ENCODE results near the gene LHFPL5. TPM values are rescaled to one million over a fixed set of nuclear protein-coding genes. Genes with fewer than 3 reads are reported as not detected.

LHFPL5 gene
- total RNA-seq, 1 experiment from 2014 or later = not detected

DNA sequence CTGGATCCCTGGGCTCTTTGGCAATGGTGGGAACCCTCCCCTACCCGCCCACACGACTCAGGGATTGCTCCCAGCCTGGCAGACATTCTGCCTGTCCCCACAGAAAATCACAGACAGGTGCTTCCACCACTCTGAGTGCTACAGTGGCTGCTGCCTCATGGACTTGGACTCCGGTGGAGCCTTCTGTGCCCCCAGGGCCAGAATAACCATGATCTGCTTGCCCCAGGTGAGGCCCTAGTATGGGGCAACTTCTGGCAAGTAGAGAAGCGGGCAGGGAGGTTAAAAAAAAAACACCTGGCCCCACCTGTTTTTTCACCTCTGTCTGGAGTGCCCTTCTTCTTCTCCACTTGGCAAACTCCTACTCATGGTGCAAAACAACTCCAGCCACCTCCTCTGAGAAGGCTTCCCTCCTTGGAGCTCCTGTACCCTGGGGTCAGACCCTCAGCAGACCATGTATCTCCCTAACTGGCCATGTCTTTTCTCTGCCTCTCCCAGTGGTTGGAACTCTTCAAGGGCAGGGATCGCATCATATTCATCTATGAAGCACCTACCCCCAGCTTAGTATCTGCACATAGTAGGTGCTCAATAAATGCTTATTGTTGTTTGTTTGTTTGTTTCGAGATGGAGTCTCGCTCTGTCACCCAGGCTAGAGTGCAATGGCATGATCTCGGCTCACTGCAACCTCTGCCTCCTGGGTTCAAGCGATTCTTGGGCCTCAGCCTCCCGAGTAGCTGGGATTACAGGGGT lies 27.6 kb upstream of the LHFPL5 start:
- intact Hi-C loops (cut with micrococcal nuclease; ENCODE audit: unreplicated experiment) = no loop called here

GRCh38 chr6:35778437-35778836 lies 26.7 kb upstream of the LHFPL5 start:
- H3K27me3 Mint-ChIP-seq (ENCODE audit: insufficient read depth, unreplicated experiment) = no peaks in the 10 kb centered on the region
- H3K4me1 Mint-ChIP-seq (ENCODE audit: low read depth, unreplicated experiment) = peaks cover 7% of the 10 kb centered on the region
- no peak overlapping the region for H3K27ac Mint-ChIP-seq (ENCODE audit: unreplicated experiment)
- CTCF ChIA-PET = no interaction called here
- Histone ChIP-seq H3K4me3 (ENCODE audit: low read depth, low read length) (no peak overlapping the region), H3K27me3 (replicated peaks; ENCODE audit: control insufficient read depth, insufficient read depth, low read length) (no peaks in the 10 kb centered on the region), H3K9me3 (no peaks in the 10 kb centered on the region), H3K36me3 (ENCODE audit: control insufficient read depth, insufficient read depth, low read length) (no peaks in the 10 kb centered on the region), H3K4me1 (0 out of 2 replicates have a peak, but pooled peaks cover 4% of the 10 kb centered on the region)
- DNase-seq = no peak
- POLR2A ChIA-PET = no interaction called here
- intact Hi-C loops (cut with micrococcal nuclease; ENCODE audit: unreplicated experiment) = no loop called here
- no peaks in the 10 kb centered on the region for H3K9me3 Mint-ChIP-seq (ENCODE audit: unreplicated experiment)
- no peaks in the 10 kb centered on the region for H3K36me3 Mint-ChIP-seq (ENCODE audit: insufficient read depth, unreplicated experiment)
- BruUV-seq (replicated peaks) = no TSS peak
- TF ChIP-seq, protein P1, sequence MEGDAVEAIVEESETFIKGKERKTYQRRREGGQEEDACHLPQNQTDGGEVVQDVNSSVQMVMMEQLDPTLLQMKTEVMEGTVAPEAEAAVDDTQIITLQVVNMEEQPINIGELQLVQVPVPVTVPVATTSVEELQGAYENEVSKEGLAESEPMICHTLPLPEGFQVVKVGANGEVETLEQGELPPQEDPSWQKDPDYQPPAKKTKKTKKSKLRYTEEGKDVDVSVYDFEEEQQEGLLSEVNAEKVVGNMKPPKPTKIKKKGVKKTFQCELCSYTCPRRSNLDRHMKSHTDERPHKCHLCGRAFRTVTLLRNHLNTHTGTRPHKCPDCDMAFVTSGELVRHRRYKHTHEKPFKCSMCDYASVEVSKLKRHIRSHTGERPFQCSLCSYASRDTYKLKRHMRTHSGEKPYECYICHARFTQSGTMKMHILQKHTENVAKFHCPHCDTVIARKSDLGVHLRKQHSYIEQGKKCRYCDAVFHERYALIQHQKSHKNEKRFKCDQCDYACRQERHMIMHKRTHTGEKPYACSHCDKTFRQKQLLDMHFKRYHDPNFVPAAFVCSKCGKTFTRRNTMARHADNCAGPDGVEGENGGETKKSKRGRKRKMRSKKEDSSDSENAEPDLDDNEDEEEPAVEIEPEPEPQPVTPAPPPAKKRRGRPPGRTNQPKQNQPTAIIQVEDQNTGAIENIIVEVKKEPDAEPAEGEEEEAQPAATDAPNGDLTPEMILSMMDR (IDR thresholded peaks at IDR 0.05; ENCODE audit: insufficient read depth in 1 of 2, low read depth in 1 of 2, low read length in 1 of 2, severe bottlenecking in 1 of 2, unreplicated experiment in 1 of 2) = no peak
- no peak overlapping the region for H3K4me3 Mint-ChIP-seq (ENCODE audit: unreplicated experiment)

More for the DNA sequence above, 27.6 kb upstream of the LHFPL5 start:
- Histone ChIP-seq H3K4me1 (0 out of 2 replicates have a peak, but pooled peaks cover 4% of the 10 kb centered on the region), H3K4me3 (ENCODE audit: low read depth, low read length) (no peak overlapping the region), H3K9me3 (no peaks in the 10 kb centered on the region), H3K27me3 (replicated peaks; ENCODE audit: control insufficient read depth, insufficient read depth, low read length) (no peaks in the 10 kb centered on the region), H3K36me3 (ENCODE audit: control insufficient read depth, insufficient read depth, low read length) (no peaks in the 10 kb centered on the region)
- ChIA-PET POLR2A (no interaction called here), CTCF (no interaction called here)
- no TSS peak for BruUV-seq (replicated peaks)
- Mint-ChIP-seq H3K4me3 (ENCODE audit: unreplicated experiment) (peak overlapping the region; percentile 81), H3K27me3 (ENCODE audit: insufficient read depth, unreplicated experiment) (no peaks in the 10 kb centered on the region), H3K9me3 (ENCODE audit: unreplicated experiment) (no peaks in the 10 kb centered on the region), H3K4me1 (ENCODE audit: low read depth, unreplicated experiment) (peaks cover 7% of the 10 kb centered on the region), H3K36me3 (ENCODE audit: insufficient read depth, unreplicated experiment) (no peaks in the 10 kb centered on the region), H3K27ac (ENCODE audit: unreplicated experiment) (peak overlapping the region; percentile 82)
- no peak for DNase-seq
- TF ChIP-seq, protein P1 (IDR thresholded peaks at IDR 0.05; ENCODE audit: insufficient read depth in 1 of 2, low read depth in 1 of 2, low read length in 1 of 2, severe bottlenecking in 1 of 2, unreplicated experiment in 1 of 2) = no peak

- Mint-ChIP-seq H3K4me1 (ENCODE audit: low read depth, unreplicated experiment) (peaks cover 19% of the 10 kb centered on the region), H3K27ac (ENCODE audit: unreplicated experiment) (peak within 1 kb of the TSS; percentile 18), H3K27me3 (ENCODE audit: insufficient read depth, unreplicated experiment) (no peaks in the 10 kb centered on the region), H3K36me3 (ENCODE audit: insufficient read depth, unreplicated experiment) (no peaks in the 10 kb centered on the region), H3K4me3 (ENCODE audit: unreplicated experiment) (no peak within 1 kb of the TSS), H3K9me3 (ENCODE audit: unreplicated experiment) (no peaks in the 10 kb centered on the region)
- Histone ChIP-seq H3K4me3 (ENCODE audit: low read depth, low read length) (no peak within 1 kb of the TSS), H3K27me3 (replicated peaks; ENCODE audit: control insufficient read depth, insufficient read depth, low read length) (no peaks in the 10 kb centered on the region), H3K9me3 (no peaks in the 10 kb centered on the region), H3K4me1 (peaks cover 10% of the 10 kb centered on the region), H3K36me3 (ENCODE audit: control insufficient read depth, insufficient read depth, low read length) (no peaks in the 10 kb centered on the region)
- BruUV-seq (replicated peaks) = no TSS peak
- POLR2A ChIA-PET = no interaction called here
- TF ChIP-seq, protein P1 (IDR thresholded peaks at IDR 0.05; ENCODE audit: insufficient read depth in 1 of 2, low read depth in 1 of 2, low read length in 1 of 2, severe bottlenecking in 1 of 2, unreplicated experiment in 1 of 2) = no peak
- intact Hi-C loops (cut with micrococcal nuclease; ENCODE audit: unreplicated experiment) = no loop called here
- CTCF ChIA-PET = no interaction called here
- no peak for DNase-seq
These were observed 24.4 kb upstream of the LHFPL5 start, which contains the start of gene CLPSL1 for GRCh38 chr6:35780719-35781118. Gene CLPSL1, plus strand, starts transcription at chr6:35781019. Its CDS starts 92 bp downstream, at chr6:35781111.

All from Caco-2 (cell line).